HepG2 (cell line): ENCODE measurements around the gene GFER. TPM values are rescaled to one million over a fixed set of nuclear protein-coding genes. Genes with fewer than 3 reads are reported as not detected.
A peak's percentile ranks its signal among the peaks of the same experiment; 100 is the strongest.

ENCODE experiments used
- AHR ChIP-seq: IDR thresholded peaks from 2 replicates; pipeline ENCODE4 v1.6.1; 2018; ENCODE audit warnings: missing genetic modification reagents, missing compliant biosample characterization
- ARID3A ChIP-seq: IDR thresholded peaks from 2 replicates; pipeline ENCODE4 v1.6.1; 2012; ENCODE audit warnings: low read depth, low read length, improper control_type of control experiment
- CENPT ChIP-seq: sonication (generic); formaldehyde crosslinking; IDR thresholded peaks from 2 replicates; pipeline ENCODE4 v1.8.0; 2022; ENCODE audit warnings: low read depth, mild to moderate bottlenecking, moderate library complexity, missing genetic modification reagents
- EHMT2 ChIP-seq: fragments of 200-600 bp; sonication (generic); IDR thresholded peaks from 2 replicates; pipeline ENCODE4 v1.7.0; 2017; ENCODE audit warnings: antibody characterized with exemption, low read depth, low read length, borderline replicate concordance
- KLF16 ChIP-seq, 2 experiments: sonication (generic) in 1 of 2; formaldehyde crosslinking in 1 of 2; IDR thresholded peaks; 2 replicates each; pipeline versions ENCODE4 v1.6.1 to v1.8.0; 2016 to 2023; ENCODE audit warnings: missing genetic modification reagents in 2 of 2, missing compliant biosample characterization in 1 of 2
- MAFK ChIP-seq, 2 experiments: IDR thresholded peaks in 1 of 2; conservative IDR thresholded peaks in 1 of 2; 2 replicates each; pipeline ENCODE4 v1.6.1; 2011; ENCODE audit warnings: improper control_type of control experiment in 2 of 2, low read length in 2 of 2
- POLR2G ChIP-seq: fragments of 200-400 bp; formaldehyde crosslinking; IDR thresholded peaks from 2 replicates; pipeline ENCODE4 v1.6.1; 2018; ENCODE audit warnings: mild to moderate bottlenecking, low read depth, low read length, moderate library complexity
- PPARG ChIP-seq: conservative IDR thresholded peaks from 2 replicates; pipeline ENCODE4 v1.6.1; 2016; ENCODE audit warnings: missing biosample characterization, missing genetic modification reagents
- RCOR2 ChIP-seq: IDR thresholded peaks from 2 replicates; pipeline ENCODE4 v1.6.1; 2016; ENCODE audit warnings: missing biosample characterization, missing genetic modification reagents
- SP5 ChIP-seq: IDR thresholded peaks from 2 replicates; pipeline ENCODE4 v1.6.1; 2016; ENCODE audit warnings: low read depth, borderline replicate concordance
- YEATS4 ChIP-seq: sonication (generic); formaldehyde crosslinking; IDR thresholded peaks from 2 replicates; pipeline ENCODE4 v1.4.0; 2020; ENCODE audit warnings: missing genetic modification reagents, borderline replicate concordance
- ZBTB25 ChIP-seq: IDR thresholded peaks from 2 replicates; pipeline ENCODE4 v1.6.1; 2018; ENCODE audit warnings: missing genetic modification reagents
- ZBTB26 ChIP-seq: IDR thresholded peaks from 2 replicates; pipeline ENCODE4 v1.6.1; 2016; ENCODE audit warnings: missing compliant biosample characterization, missing genetic modification reagents, borderline replicate concordance
- ZNF280D ChIP-seq: sonication (generic); formaldehyde crosslinking; IDR thresholded peaks from 2 replicates; pipeline ENCODE4 v1.5.1; 2020; ENCODE audit warnings: mild to moderate bottlenecking, missing genetic modification reagents
- ZNF468 ChIP-seq: sonication (generic); formaldehyde crosslinking; IDR thresholded peaks from 2 replicates; pipeline ENCODE4 v1.8.0; 2022; ENCODE audit warnings: mild to moderate bottlenecking, moderate library complexity, missing genetic modification reagents
- ZNF547 ChIP-seq: sonication (generic); formaldehyde crosslinking; IDR thresholded peaks from 2 replicates; pipeline ENCODE4 v1.5.1; 2020; ENCODE audit warnings: mild to moderate bottlenecking, missing genetic modification reagents
- ZNF556 ChIP-seq: sonication (generic); formaldehyde crosslinking; IDR thresholded peaks from 2 replicates; pipeline ENCODE4 v1.4.0; 2020; ENCODE audit warnings: mild to moderate bottlenecking, missing genetic modification reagents, borderline replicate concordance
- ZNF562 ChIP-seq: sonication (generic); formaldehyde crosslinking; IDR thresholded peaks from 2 replicates; pipeline ENCODE4 v1.8.0; 2022; ENCODE audit warnings: missing genetic modification reagents, borderline replicate concordance
- ZNF563 ChIP-seq: sonication (generic); formaldehyde crosslinking; IDR thresholded peaks from 2 replicates; pipeline ENCODE4 v1.8.0; 2022; ENCODE audit warnings: mild to moderate bottlenecking, moderate library complexity, missing genetic modification reagents
- ZNF773 ChIP-seq: sonication (generic); formaldehyde crosslinking; IDR thresholded peaks from 2 replicates; pipeline ENCODE4 v1.4.0; 2020; ENCODE audit warnings: missing genetic modification reagents, borderline replicate concordance
- ZNF776 ChIP-seq: sonication (generic); formaldehyde crosslinking; IDR thresholded peaks from 2 replicates; pipeline ENCODE4 v1.4.0; 2020; ENCODE audit warnings: mild to moderate bottlenecking, missing genetic modification reagents
- polyA plus RNA-seq, 8 experiments: library from polyadenylated mRNA; depleted of rRNA in 3 of 8; stranded (reverse) in 7 of 8; unstranded in 1 of 8; fragments of >200 nt; fragmentation: Illumina TruSeq in 4 of 8; extraction: Trizol in 4 of 8; gene quantifications; 2 replicates each; pipeline versions ENCODE4 v1.2.1 to v1.2.3, GENCODE V29; 2011 to 2016; ENCODE audit warnings: low read depth in 4 of 8, missing spikeins in 1 of 8, mixed read lengths in 1 of 8; ENCODE audit not compliant: insufficient read depth in 1 of 8
- total RNA-seq, 5 experiments: library from RNA; depleted of rRNA; stranded (reverse); fragments of >200 nt; fragmentation: Illumina TruSeq; extraction: Trizol; gene quantifications; 2 replicates each; pipeline ENCODE4 v1.2.3, GENCODE V29; 2016; ENCODE audit warnings: low read depth in 1 of 5

GFER gene
- total and polyA plus RNA-seq, 2 of the 13 experiments (the other 11 are each of a cell fraction or from before 2014, with no cell fraction given), result 28.6 to 71.7 TPM

GRCh38 chr16:1960665-1961630 is 23.0 kb upstream of the GFER start (continued):
- no peak for TF ChIP-seq ZNF562 (CRISPR knock-in tag)
- no peak for TF ChIP-seq ARID3A
- TF ChIP-seq POLR2G, result peak; percentile 80
- no peak for TF ChIP-seq PPARG
- no peak for TF ChIP-seq MAFK (conservative IDR thresholded peaks at IDR 0.05 in 1 of 2, IDR thresholded peaks at IDR 0.05 in 1 of 2; ENCODE audit: low read length in 2 of 2)
- no peak for TF ChIP-seq ZNF468 (CRISPR knock-in tag)
- no peak; the same call in 1 of the 2 replicates for TF ChIP-seq ZBTB25
- TF ChIP-seq ZNF280D (CRISPR knock-in tag), result no peak
- no peak for TF ChIP-seq ZNF563
- TF ChIP-seq ZNF773, result no peak
- TF ChIP-seq ZNF776 (CRISPR knock-in tag), result no peak
- TF ChIP-seq RCOR2 (CRISPR knock-in tag), result no peak
- 0 out of 2 replicates have a peak, but pooled peaks have one; percentile 14 for TF ChIP-seq ZBTB26 (CRISPR knock-in tag)
- TF ChIP-seq ZNF556, result no peak
- peak; percentile 35; the same call in 1 of the 2 replicates for TF ChIP-seq AHR (CRISPR knock-in tag)
- TF ChIP-seq KLF16 (CRISPR knock-in tag; IDR thresholded peaks at IDR 0.05), result 0 out of 4 replicates have a peak, but pooled peaks of 1 of the 2 experiments have one; percentile 45
- TF ChIP-seq ZNF547 (CRISPR knock-in tag), result no peak
- TF ChIP-seq CENPT (CRISPR knock-in tag), result no peak
- TF ChIP-seq EHMT2, result no peak
- no peak for TF ChIP-seq YEATS4 (CRISPR knock-in tag)
- TF ChIP-seq SP5, result no peak
